Tibial nerve (tissue), 4 donors: ENCODE results near the gene HMX1. TPM values are rescaled to one million over a fixed set of nuclear protein-coding genes. Genes with fewer than 3 reads are reported as not detected.

Source experiments
- DNase-seq, 2 donors: peaks; one replicate each; pipeline ENCODE4 v3.0.0-alpha.2; 2019; ENCODE audit warnings: low spot score in 2 of 2
- H3K27ac ChIP-seq, 4 donors: fragments of 200-600 bp; sonication (generic) in 3 of 4; one replicate each; pipeline ENCODE4 v1.5.1; 2017 to 2019; ENCODE audit warnings: mild to moderate bottlenecking in 1 of 4
- H3K27me3 ChIP-seq, 2 donors: fragments of 200-600 bp; sonication (generic) in 1 of 2; one replicate each; pipeline versions ENCODE4 v1.5.1 to v1.6.0; 2017 to 2019
- H3K36me3 ChIP-seq, 3 donors: fragments of 200-600 bp; sonication (generic); one replicate each; pipeline ENCODE4 v1.5.1; 2018 to 2019
- H3K4me1 ChIP-seq, 4 donors: fragments of 200-600 bp; sonication (generic) in 3 of 4; one replicate each; pipeline ENCODE4 v1.5.1; 2017 to 2019
- H3K4me3 ChIP-seq, 4 donors: fragments of 200-600 bp; sonication (generic) in 3 of 4; one replicate each; pipeline ENCODE4 v1.5.1; 2017 to 2019; ENCODE audit warnings: mild to moderate bottlenecking in 1 of 4, moderate library complexity in 1 of 4
- H3K9me3 ChIP-seq, 4 donors: fragments of 200-600 bp; sonication (generic) in 3 of 4; one replicate each; pipeline ENCODE4 v1.5.1; 2017 to 2019
- EP300 ChIP-seq, 2 donors: sonication (generic); formaldehyde crosslinking; IDR thresholded peaks; one replicate each; pipeline ENCODE4 v1.6.1; 2017; ENCODE audit warnings: antibody characterized with exemption in 2 of 2, mild to moderate bottlenecking in 1 of 2
- POLR2A ChIP-seq, 2 donors: fragments of 450-650 bp; IDR thresholded peaks; one replicate each; pipeline ENCODE4 v1.6.1; 2017; ENCODE audit warnings: antibody characterized with exemption in 2 of 2, mild to moderate bottlenecking in 2 of 2, moderate library complexity in 2 of 2
- WGBS, 2 donors: methylation state at CpG; one replicate each; pipeline ENCODE4 v1.1.5; 2018; 5-methylcytosine and 5-hydroxymethylcytosine counted together
- total RNA-seq, 4 donors: library from RNA; depleted of rRNA; stranded (reverse); fragments of >200 nt; gene quantifications; one replicate each; pipeline ENCODE4 v1.1.0, GENCODE V29; 2016
- TF ChIP-seq, protein P1 (sequence below), 5 experiments: fragments of 200-600 bp in 3 of 5; fragments of 450-650 bp in 2 of 5; sonication (generic) in 3 of 5; IDR thresholded peaks; one replicate each; pipeline ENCODE4 v1.5.1; 2016 to 2019; ENCODE audit warnings: antibody characterized with exemption in 5 of 5, mild to moderate bottlenecking in 3 of 5, moderate library complexity in 2 of 5

HMX1 gene
- total RNA-seq, 4 donors from 2014 or later, result 0.21 TPM; not detected in 3

DNA sequence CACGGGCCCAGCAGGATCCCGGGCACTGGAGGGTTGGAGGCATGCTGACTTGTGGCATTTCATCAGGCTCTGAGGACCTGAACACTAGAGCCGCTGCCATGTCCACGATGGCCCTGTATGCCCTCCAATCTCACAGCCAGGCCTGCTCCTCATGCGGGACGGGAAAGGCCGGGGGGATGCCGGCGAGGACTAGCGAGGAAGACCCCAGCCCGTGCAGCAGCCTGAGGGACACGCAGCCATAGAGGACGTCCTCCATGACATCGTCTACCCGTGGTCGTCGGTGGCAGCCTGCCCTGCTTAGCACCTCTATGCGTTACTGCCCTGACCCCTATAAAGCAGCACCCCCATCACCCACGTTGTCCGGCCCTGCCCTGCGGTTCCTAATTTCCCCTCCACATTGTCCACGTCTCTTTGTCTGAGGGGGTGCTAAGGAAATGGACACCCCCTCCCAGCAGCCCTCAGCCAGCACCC is 32.6 kb downstream of the HMX1 start:
- peak in 1 of 2 donors; percentile 7 for DNase-seq
- Histone ChIP-seq H3K27me3 (no peaks in the 10 kb centered on the region), H3K9me3 (peaks cover 0 to 29% (median 0%) of the 10 kb centered on the region in 4 donors), H3K4me1 (no peaks in the 10 kb centered on the region), H3K27ac (no peak overlapping the region), H3K4me3 (no peak overlapping the region), H3K36me3 (no peaks in the 10 kb centered on the region)
- no peak for TF ChIP-seq EP300 (IDR thresholded peaks at IDR 0.05)
- no peak for TF ChIP-seq POLR2A (IDR thresholded peaks at IDR 0.05)
- TF ChIP-seq, protein P1, sequence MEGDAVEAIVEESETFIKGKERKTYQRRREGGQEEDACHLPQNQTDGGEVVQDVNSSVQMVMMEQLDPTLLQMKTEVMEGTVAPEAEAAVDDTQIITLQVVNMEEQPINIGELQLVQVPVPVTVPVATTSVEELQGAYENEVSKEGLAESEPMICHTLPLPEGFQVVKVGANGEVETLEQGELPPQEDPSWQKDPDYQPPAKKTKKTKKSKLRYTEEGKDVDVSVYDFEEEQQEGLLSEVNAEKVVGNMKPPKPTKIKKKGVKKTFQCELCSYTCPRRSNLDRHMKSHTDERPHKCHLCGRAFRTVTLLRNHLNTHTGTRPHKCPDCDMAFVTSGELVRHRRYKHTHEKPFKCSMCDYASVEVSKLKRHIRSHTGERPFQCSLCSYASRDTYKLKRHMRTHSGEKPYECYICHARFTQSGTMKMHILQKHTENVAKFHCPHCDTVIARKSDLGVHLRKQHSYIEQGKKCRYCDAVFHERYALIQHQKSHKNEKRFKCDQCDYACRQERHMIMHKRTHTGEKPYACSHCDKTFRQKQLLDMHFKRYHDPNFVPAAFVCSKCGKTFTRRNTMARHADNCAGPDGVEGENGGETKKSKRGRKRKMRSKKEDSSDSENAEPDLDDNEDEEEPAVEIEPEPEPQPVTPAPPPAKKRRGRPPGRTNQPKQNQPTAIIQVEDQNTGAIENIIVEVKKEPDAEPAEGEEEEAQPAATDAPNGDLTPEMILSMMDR (IDR thresholded peaks at IDR 0.05), result no peak
- WGBS, 2 donors, result 76 to 85% methylated on average over 15 to 22 of the region's 22 CpGs

DNA sequence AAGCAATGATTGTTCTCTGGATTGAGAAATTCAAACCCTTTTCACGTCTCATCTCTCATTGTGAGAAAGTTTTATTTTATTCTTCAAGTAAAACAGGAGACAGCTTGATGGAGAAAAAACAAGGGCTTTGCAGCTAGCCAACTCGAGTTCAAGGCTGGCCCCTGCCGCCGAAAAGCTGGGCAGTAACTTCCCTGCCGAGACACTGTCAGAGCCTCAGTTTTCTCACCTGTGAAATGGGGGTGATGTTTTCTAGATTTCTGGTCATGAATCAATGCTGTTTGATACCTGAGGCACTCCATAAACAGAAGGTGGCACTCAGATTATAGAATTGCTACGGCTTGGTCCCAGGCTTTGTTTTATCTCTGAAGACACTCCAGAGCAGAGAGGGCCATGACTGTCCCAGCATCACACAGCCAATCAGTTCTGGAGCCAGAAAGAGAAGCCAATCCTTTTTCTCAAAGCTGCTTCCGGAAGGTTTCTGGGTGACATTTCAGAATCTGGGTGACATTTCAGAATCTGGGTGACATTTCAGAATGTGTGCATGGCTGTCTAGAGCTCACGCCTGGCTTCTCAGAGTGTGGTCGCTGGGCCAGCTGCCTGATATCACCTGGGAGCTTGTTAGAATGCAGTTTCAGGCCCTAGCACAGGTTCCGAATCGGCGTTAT is 33.2 kb downstream of the HMX1 start:
- Histone ChIP-seq H3K4me3 (no peak overlapping the region), H3K36me3 (no peaks in the 10 kb centered on the region), H3K27ac (no peak overlapping the region), H3K4me1 (no peaks in the 10 kb centered on the region), H3K9me3 (peaks cover 0 to 24% (median 0%) of the 10 kb centered on the region in 4 donors), H3K27me3 (no peaks in the 10 kb centered on the region)
- no peak for TF ChIP-seq EP300 (IDR thresholded peaks at IDR 0.05)
- TF ChIP-seq POLR2A (IDR thresholded peaks at IDR 0.05), result no peak
- TF ChIP-seq, protein P1 (IDR thresholded peaks at IDR 0.05), result no peak
- no peak for DNase-seq
- WGBS, 2 donors, result 75 to 79% methylated on average over 9 to 12 of the region's 12 CpGs

DNA sequence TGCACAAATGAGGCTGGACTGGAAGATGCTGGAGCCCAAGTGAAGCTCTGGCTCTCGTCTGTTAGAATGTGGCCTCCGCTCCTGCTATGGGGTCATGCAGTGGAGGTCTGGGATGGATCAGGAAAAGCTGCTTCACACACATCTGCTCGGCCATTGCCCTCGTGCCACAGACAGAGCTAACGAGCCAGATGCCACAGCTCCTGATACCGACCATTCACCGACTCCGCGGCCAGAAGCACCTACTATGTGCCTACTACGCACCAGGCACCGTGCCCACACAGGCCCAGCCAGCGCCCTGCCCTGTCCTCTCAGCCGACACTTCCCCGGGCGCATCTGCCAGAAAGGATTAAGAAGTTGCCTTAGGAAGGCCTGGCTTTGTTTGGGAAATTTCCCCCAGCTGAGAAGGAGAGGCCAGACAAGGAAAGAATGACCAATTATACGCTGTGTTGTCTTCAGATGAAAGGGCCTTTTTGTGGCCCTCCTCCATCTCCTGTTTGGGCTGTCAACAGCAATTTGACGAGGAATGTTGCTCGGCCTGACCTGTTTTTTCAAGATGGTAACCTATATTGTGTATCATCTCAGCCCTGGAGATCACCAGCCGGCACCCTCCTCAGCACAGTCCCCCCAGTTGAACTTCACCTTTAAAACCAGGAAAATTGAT is 34.3 kb downstream of the HMX1 start:
- no peaks in the 10 kb centered on the region for H3K27me3 ChIP-seq
- no peak for TF ChIP-seq POLR2A (IDR thresholded peaks at IDR 0.05)
- TF ChIP-seq, protein P1 (IDR thresholded peaks at IDR 0.05), result no peak
- TF ChIP-seq EP300 (IDR thresholded peaks at IDR 0.05), result no peak
- no peak overlapping the region for H3K4me3 ChIP-seq
- no peak overlapping the region for H3K27ac ChIP-seq
- H3K36me3 ChIP-seq, result no peaks in the 10 kb centered on the region
- no peaks in the 10 kb centered on the region for H3K4me1 ChIP-seq
- DNase-seq, result no peak
- H3K9me3 ChIP-seq, result peaks cover 0 to 15% (median 0%) of the 10 kb centered on the region in 4 donors
- 44% methylated on average over 16 to 19 of the region's 19 CpGs for WGBS, 2 donors

DNA sequence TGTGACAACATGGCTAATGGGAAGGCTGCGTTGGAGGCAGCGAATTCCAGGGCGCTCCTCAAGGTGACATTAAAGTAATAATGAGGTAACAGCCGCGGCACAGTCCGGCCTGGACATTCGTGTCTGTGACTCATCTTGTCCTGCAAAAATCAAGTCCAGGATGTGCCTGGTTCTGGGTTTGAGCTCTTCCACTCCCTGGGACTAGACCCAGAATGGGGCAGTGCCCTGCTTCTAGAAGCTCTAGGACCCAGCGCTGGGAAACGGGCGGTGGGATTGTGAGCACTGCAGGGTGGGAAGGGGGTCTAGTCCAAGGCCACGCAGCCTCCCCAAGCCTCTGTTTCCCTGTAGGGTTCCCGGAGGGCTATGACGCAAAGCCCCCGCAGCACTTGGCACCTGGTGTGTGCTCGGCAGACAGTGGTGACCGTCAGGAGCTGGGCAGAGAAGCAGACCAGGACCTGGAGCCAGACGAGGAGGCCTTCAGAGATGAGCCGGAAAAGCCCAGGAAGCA is 34.9 kb downstream of the HMX1 start:
- TF ChIP-seq POLR2A (IDR thresholded peaks at IDR 0.05) (no peak), EP300 (IDR thresholded peaks at IDR 0.05) (no peak)
- TF ChIP-seq, protein P1 (IDR thresholded peaks at IDR 0.05), result no peak
- H3K4me1 ChIP-seq, result no peaks in the 10 kb centered on the region
- H3K27ac ChIP-seq, result no peak overlapping the region
- DNase-seq, result peak in 1 of 2 donors; percentile 10
- H3K36me3 ChIP-seq, result no peaks in the 10 kb centered on the region
- 76 to 78% methylated on average over 18 of the region's 18 CpGs for WGBS, 2 donors
- peaks cover 0 to 20% (median 0%) of the 10 kb centered on the region in 4 donors for H3K9me3 ChIP-seq
- no peak overlapping the region for H3K4me3 ChIP-seq
- H3K27me3 ChIP-seq, result no peaks in the 10 kb centered on the region
